ENCODE measurements around the gene ARHGEF17. TPM values are rescaled to one million over a fixed set of nuclear protein-coding genes. Genes with fewer than 3 reads are reported as not detected.

Gene ARHGEF17
- total RNA-seq, 1 donor from 2014 or later: 51.5 TPM

DNA sequence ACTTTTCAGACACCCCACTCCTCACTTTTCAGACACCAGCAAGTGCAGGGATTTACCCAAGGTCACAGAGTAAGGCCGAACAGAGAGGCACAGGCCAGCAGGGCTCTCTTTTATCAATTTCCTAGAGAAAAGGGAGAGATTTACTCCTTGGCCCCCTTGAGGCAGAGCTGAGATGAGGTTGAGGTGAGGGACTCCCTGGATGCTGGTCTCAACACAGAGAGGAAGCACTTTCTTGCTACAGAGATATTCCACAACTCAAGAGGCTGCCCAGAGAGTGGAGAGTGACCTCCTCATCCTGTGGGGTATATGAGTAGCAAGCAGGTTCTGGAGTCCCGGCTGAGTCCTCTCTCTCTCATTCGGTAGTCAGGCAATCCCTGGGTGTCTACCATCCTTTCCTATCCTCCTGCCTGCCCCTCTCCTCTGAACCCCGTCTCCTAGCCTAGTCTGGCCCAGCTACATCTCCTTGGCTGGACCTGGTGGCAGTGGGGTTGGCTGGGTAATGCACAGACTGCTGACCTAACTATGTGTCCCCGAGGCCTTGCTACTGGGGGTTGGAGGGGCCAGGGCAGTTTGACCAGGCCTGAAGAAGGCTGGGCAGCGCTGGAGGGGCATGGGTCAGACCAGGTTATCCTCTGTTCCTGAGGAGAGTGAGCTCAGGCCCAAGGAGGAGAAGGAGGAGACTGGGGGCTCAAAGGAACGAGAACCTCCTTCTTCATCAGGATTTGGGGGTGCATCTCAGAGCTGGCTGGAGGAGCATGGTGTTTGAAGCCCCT is 1.8 kb upstream of the ARHGEF17 start:
- DNase-seq (no peak), ATAC-seq (ENCODE audit: poor library complexity) (no peak)
- intact Hi-C loops (cut with DNase I): loop anchor here (5.0 kb wide), 1 partner anchor 86 kb away; no protein-coding TSS in a partner anchor

DNA sequence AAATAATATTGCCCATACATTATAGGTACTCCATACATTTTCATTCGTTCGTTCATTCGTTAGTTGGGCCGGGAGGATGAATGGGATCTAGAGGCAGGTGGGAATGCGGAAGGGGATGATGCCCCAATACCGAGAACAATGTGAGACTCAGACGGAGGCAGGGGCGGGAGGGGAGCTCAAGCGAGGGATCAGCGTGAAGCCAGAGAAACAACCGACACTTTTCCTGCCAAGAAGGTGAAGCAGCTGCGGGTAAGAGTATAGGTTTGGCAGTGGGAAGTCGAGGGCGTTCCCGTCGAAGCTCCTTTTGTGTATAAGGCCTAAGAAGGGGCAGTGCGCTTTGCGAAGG is 1.1 kb upstream of the ARHGEF17 start:
- intact Hi-C loops (cut with DNase I): loop anchor here (1.0 to 5.0 kb wide), 2 partner anchors 28 to 85 kb away; no protein-coding TSS in a partner anchor
- DNase-seq (no peak), ATAC-seq (ENCODE audit: poor library complexity) (no peak)

DNA sequence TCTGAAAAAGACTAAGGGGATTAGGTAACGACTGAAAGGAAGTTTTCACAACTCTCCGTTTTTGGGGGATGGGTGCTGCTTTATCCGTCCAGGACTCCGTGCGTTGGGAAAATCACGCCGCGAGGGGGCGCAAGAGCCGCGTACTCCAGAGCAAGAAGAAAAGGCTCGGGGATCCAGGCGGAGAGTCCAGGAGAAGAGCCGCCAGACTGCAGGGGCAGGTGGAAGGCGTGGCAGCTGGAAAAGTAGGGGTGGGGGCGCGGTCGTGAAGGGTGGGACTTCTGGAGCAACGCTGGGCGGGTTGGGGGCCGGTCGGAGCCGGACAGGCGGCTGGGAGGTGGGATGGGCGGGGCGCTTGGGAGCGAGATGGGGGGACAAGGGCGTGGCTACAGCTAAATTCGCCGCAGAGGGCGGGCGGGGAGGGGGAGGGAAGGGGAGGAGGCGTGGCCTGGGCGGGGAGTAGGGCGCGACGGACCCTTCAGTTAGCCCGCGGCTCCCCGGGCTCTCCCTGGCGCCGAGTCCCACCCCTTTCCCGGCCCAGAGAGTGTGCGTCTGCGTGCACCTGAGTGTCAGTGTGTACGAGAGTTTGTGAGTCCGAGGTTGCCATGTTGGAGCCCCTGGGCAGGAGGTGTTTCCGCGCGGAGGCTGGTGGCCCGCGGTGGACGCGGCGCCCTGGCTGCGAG is 613 bp upstream of the ARHGEF17 start:
- peak; percentile 99 for DNase-seq
- intact Hi-C loops (cut with DNase I): loop anchor here (1.0 to 5.0 kb wide), 2 partner anchors 28 to 85 kb away; no protein-coding TSS in a partner anchor
- ATAC-seq (ENCODE audit: poor library complexity): peak; percentile 72

DNA sequence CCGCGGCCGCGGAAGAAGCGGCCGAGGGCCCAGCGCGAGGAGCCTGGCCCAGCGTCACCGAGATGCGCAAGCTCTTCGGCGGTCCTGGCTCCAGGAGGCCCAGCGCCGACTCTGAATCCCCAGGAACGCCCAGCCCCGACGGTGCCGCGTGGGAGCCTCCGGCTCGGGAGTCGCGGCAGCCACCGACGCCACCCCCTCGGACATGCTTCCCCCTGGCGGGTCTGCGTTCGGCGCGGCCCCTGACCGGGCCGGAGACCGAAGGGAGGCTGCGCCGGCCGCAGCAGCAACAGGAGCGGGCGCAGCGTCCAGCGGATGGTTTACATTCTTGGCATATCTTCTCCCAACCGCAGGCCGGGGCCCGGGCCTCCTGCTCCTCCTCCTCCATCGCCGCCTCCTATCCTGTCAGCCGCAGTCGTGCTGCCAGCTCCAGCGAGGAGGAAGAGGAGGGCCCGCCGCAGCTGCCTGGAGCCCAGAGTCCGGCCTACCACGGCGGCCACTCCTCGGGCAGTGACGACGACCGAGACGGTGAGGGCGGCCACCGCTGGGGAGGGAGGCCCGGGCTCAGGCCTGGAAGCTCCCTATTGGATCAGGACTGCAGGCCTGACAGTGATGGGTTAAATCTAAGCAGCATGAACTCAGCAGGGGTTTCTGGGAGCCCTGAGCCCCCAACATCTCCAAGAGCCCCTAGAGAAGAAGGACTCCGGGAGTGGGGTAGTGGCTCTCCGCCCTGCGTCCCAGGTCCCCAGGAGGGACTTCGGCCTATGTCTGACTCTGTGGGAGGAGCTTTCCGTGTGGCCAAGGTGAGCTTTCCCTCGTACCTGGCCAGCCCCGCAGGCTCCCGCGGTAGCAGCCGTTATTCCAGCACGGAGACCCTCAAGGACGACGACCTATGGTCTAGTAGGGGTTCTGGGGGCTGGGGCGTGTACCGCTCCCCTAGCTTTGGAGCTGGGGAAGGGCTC is 1.2 kb downstream of the ARHGEF17 start:
- intact Hi-C loops (cut with DNase I): loop anchor here (5.0 kb wide), 1 partner anchor 83 kb away; no protein-coding TSS in a partner anchor
- DNase-seq (peak; percentile 95), ATAC-seq (ENCODE audit: poor library complexity) (peak; percentile 73)

DNA sequence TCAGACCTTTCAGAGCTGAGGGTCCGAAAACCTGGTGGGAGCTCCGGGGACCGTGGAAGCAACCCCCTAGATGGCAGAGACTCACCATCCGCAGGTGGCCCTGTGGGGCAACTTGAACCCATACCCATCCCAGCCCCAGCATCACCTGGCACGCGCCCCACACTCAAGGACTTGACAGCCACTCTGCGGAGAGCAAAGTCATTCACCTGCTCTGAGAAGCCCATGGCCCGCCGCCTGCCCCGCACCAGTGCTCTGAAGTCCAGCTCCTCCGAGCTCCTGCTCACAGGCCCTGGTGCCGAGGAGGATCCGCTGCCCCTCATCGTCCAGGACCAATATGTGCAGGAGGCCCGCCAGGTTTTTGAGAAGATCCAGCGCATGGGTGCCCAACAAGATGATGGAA is 2.0 kb downstream of the ARHGEF17 start:
- DNase-seq (peak; percentile 62), ATAC-seq (ENCODE audit: poor library complexity) (no peak)
- intact Hi-C loops (cut with DNase I): no loop called here

DNA sequence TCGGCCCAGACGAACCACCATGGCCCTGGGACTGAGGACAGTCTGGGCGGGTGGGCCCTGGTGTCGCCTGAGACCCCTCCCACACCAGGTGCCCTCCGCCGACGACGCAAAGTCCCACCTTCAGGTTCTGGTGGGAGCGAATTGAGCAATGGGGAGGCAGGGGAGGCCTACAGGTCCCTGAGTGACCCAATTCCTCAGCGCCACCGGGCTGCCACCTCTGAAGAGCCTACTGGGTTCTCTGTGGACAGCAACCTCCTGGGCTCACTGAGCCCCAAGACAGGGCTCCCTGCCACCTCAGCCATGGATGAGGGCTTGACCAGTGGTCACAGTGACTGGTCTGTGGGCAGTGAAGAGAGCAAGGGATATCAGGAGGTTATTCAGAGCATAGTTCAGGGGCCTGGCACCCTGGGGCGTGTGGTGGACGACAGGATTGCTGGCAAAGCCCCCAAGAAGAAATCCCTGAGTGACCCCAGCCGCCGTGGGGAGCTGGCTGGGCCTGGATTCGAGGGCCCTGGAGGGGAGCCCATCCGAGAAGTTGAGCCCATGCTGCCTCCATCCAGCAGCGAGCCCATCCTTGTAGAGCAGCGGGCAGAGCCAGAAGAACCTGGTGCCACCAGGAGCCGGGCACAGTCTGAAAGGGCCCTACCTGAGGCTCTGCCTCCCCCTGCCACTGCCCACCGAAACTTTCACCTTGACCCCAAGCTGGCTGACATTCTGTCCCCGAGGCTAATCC is 2.8 kb downstream of the ARHGEF17 start:
- intact Hi-C loops (cut with DNase I): no loop called here
- DNase-seq (no peak), ATAC-seq (ENCODE audit: poor library complexity) (no peak)

DNA sequence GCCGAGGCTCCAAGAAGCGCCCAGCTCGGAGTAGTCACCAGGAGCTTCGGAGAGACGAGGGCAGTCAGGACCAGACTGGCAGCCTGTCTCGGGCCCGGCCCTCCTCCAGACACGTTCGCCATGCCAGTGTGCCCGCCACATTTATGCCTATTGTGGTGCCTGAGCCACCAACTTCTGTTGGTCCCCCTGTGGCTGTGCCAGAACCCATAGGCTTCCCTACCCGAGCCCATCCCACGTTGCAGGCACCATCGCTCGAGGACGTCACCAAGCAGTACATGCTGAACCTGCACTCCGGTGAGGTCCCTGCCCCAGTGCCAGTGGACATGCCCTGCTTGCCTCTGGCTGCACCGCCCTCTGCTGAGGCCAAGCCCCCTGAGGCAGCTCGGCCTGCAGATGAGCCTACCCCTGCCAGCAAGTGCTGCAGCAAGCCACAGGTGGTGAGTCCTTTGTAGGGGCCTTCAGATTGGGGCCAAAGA is 3.4 kb downstream of the ARHGEF17 start:
- ATAC-seq (ENCODE audit: poor library complexity) (no peak), DNase-seq (no peak)
- intact Hi-C loops (cut with DNase I): no loop called here

DNA sequence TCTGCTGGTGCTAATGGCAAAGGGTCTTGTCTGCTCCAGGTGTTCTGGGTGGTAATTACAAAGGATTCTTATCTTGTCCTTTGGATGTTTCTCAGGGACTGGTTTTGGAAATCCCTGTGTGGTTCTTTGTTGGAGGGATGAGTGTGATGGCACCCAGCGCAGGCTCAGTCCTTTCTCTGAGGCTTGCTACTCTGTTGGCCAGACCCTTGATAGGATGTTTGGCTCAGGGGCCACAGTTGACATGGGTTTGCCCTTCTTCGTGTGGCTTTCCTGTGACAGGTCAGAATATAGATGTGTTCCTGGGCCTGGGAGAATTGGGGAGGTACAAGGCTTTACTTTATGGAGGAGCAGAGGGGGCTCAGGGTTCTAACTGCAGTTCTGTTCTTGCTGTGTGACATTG is 4.0 kb downstream of the ARHGEF17 start:
- no peak for ATAC-seq (ENCODE audit: poor library complexity)
- intact Hi-C loops (cut with DNase I): no loop called here
- DNase-seq: no peak

DNA sequence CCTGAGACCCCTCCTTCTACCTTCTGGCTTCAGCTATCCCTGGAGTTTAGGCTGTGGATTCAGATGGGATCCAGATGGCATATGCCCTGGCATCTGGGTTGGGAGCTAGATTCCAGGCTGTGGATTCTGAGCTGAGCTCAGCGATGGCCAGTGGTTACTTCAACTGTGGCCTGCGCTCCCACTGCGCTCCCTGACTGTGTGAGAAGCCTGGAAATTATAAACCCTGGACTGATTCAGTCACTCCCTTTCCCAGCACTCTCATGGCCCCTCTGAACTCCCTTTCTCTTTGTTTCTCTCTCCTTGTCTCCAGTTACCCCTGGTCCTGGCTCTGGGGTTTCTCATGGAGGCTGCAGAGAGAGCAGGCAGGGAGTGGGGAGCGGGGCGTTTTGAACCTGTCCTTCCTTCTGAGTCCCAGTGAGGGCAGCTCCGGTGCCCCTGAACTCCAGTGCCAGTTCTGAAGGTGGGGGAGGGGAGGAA is 4.8 kb downstream of the ARHGEF17 start:
- ATAC-seq (ENCODE audit: poor library complexity) (no peak), DNase-seq (no peak)
- intact Hi-C loops (cut with DNase I): no loop called here

DNA sequence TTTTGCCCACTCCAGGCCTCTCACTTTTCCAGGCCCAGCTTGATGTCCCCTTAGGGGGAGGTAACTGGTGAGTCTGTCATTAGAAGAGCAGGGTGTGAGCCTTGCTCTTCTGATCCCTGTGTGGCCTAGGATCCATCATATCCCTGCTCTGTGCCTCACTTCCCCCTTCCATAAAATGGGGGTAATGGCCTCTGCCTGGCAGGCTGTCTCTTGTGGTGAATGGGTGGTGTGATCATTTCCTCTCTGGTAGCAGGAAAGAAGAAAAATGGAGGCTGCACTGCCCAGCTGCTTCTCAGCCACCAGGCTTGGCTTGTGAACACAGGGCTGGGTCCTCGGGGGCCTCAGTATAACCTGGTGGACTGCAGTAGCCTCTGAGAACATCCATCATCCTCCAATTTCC is 5.6 kb downstream of the ARHGEF17 start:
- DNase-seq: no peak
- ATAC-seq (ENCODE audit: poor library complexity): no peak
- intact Hi-C loops (cut with DNase I): no loop called here

DNA sequence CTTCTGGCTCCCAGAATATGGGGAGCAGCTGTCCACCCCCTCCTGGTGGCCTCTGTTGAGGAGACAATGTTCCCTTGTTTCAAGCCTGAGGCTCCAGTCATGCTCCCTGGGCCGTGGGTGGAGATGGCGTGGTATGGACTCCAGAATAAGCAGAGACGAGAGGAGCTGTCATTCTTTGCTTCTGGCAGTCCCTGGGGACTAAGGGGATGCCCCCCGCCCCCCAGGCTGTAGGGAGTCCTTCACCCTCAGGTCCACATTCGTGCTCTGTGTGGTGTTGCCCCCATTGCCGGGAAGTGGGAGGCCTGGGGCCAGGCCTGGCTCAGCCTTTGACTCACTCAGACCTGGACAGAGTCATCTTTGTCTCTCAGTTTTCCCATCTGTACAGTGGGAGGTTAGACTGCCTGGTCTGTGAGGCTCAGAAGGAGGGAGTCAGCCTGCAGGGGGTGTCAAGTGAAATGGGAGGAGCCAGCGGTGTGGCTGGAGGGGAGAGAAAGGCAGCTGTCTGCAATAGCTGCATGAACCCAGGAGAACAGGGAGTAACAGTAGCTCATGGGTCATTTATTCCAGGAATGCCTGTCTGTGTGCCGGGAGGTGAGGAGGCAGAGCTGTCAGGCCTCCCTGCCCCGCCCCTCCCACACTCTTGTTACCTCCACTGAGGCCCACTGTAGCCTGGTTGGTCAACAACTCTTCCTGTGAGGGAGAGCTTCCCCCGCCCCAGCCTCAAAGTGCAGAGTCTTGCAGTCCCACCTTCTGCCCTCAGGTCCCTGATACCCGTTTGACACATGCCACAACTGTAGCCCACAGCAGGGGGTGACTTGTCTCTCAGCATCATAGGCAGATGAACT is 6.3 kb downstream of the ARHGEF17 start:
- intact Hi-C loops (cut with DNase I): no loop called here
- DNase-seq: peak; percentile 62
- ATAC-seq (ENCODE audit: poor library complexity): peak; percentile 50

DNA sequence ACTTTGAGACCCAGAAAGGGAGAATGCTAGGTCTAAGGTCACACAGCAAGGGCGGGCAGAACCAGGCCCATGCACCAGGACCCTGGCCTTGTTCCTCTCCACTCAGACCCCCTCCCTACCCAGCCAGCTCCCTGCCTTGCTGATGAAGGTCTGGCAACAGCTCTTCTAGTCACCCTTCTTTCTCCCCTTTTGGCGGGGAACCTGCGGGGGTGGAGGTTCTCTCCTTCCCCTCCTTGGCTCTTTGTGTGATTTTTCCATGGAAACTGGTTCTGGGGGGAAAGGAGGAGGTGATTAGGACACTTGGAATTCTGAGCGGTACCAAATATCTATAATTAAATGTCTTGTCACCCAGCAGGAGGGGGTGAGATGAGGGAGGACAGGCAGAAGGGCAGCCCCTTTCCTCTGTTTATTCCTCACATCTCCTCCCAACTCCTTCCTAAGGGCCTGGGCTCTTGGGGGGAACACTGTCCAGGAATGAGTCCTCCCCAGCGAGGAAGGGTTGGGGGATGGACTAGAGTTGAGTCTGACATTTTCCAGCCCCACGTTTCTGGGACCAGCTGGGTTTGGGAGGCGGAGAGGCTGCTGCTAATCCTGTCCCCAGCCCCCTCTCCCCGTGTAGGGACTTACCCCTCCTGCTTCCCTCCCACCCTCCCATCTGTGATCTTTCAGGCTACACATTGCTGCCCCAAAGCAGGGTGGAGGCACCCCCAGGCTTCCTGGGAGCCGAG is 7.4 kb downstream of the ARHGEF17 start:
- intact Hi-C loops (cut with DNase I): no loop called here
- ATAC-seq (ENCODE audit: poor library complexity) (no peak), DNase-seq (no peak)

DNA sequence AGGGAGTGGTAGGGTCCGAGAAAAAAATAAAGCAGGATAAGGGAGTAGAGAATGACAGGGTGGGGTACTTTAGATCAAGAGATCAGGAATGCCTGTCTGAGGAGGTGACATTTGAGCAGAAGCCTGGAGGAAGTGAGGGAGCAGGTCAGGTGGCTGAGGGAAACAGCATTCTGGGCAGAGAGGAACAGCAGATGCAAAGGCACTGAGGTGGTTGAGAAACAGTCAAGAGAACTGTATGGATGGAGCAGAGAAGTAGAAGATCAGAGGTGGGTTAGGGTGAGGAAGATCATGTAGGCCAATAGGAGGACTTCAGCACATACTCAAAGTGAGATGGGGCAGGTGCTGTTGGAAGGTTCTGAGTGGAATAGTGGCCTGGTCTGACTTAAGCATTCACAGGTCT is 8.3 kb downstream of the ARHGEF17 start:
- intact Hi-C loops (cut with DNase I): no loop called here
- DNase-seq (no peak), ATAC-seq (ENCODE audit: poor library complexity) (no peak)

DNA sequence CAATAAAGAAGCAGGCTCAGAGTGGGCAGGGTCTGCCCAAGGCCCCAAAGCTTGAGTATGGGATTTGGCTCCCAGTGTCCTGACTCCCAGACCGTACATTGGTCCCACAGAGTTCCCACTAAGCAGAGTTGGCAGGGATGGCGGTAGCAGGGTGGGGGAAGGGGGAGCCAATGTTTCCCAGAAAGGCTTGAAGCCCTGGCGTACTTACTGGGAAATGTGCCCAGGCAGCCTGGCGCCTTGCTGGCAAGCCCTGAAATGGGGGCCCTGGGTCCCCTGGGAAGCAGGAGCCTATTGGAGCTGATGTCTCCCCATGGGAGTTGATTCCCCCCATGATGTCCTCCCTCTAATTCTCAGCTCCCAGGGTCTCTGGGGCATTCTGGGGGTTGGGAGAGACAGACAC is 9.3 kb downstream of the ARHGEF17 start:
- intact Hi-C loops (cut with DNase I): no loop called here
- DNase-seq (peak; percentile 87), ATAC-seq (ENCODE audit: poor library complexity) (peak; percentile 71)

DNA sequence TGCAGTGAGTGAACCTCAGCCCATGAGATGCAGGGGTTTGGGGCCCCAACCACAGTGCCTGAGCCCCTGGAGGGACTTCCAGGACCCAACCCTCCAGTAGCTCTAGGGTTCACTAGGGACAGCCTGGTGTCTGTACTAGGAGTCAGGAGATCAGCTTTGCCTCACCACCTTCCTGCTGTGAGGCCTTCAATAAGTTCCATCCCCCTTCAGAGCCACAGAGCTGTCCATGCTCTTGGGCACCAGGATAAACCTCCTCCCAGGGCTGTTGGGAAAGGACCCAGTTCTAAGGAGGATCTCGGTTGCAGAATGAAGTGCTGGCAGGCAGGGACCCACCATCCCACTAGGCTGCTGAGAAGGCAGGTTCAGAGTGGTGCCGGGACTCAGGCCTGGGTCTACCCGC is 9.7 kb downstream of the ARHGEF17 start:
- intact Hi-C loops (cut with DNase I): no loop called here
- DNase-seq (no peak), ATAC-seq (ENCODE audit: poor library complexity) (peak; percentile 8)

DNA sequence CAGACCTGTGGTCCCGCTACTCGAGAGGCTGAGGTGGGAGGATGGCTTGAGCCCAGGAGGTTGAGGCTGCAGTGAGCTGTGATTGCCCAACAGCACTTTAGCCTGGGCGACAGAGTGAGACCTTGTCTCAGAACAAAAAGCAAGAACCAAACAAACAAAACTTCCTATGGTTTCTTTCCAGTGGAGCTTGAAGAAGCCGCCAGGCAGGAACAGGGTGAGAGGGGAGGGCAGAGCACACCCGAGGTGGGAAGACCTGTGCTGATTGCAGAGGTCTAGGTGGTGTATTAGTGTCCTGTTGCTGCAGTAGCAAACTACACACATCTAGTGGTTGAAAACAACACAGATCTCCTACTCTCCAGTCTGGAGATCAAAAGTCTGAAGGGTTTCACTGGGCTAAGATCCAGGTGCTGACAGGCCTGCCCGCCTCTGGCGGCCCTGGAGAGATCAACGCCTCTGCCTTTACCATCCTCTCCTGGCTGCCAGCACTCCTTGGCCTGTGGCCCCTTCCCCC is 10.5 kb downstream of the ARHGEF17 start:
- ATAC-seq (ENCODE audit: poor library complexity) (no peak), DNase-seq (no peak)
- intact Hi-C loops (cut with DNase I): no loop called here

All from Right ventricle myocardium superior (tissue), 1 donor.